Sigmoid colon (tissue), 4 donors: Measurements from ENCODE around the gene DAGLA.

Experiments used
- POLR2A ChIP-seq, 2 donors: fragments of 450-650 bp; IDR thresholded peaks; one replicate each; pipeline ENCODE4 v1.6.1; 2016; ENCODE audit warnings: antibody characterized with exemption in 2 of 2, mild to moderate bottlenecking in 2 of 2, moderate library complexity in 2 of 2
- POLR2AphosphoS5 ChIP-seq, 4 donors: sonication (generic); formaldehyde crosslinking; IDR thresholded peaks; one replicate each; pipeline ENCODE4 v1.6.1; 2017; ENCODE audit warnings: antibody characterized with exemption in 4 of 4
- TF ChIP-seq, protein P1 (sequence below), 4 experiments: fragments of 450-650 bp in 3 of 4; fragments of 200-600 bp in 1 of 4; IDR thresholded peaks; one replicate each; pipeline ENCODE4 v1.5.1; 2016 to 2019; ENCODE audit warnings: antibody characterized with exemption in 4 of 4, mild to moderate bottlenecking in 3 of 4, moderate library complexity in 2 of 4

DNA sequence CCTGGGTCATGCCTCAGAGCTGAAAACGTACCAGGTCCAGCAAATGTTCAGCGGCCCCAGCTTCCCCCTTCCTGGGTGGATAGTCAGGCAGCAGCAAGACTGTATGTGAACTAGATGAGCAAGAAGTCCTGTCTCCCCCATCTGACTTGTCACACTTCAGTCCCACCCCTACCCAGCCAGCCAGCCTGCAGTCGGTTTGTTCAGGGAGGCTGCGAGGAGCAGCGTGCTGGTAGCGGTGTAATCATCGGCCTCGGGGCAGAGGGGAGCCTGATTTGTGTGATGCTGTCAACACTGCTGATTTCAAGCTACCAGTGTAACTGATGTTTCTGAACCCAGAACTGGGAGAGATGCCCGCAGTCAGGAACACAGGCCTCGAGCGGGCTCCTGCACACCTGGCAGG, 102.7 kb downstream of the DAGLA start:
- TF ChIP-seq POLR2A (IDR thresholded peaks at IDR 0.05), result no peak
- no peak for TF ChIP-seq POLR2AphosphoS5 (IDR thresholded peaks at IDR 0.05)
- TF ChIP-seq, protein P1, sequence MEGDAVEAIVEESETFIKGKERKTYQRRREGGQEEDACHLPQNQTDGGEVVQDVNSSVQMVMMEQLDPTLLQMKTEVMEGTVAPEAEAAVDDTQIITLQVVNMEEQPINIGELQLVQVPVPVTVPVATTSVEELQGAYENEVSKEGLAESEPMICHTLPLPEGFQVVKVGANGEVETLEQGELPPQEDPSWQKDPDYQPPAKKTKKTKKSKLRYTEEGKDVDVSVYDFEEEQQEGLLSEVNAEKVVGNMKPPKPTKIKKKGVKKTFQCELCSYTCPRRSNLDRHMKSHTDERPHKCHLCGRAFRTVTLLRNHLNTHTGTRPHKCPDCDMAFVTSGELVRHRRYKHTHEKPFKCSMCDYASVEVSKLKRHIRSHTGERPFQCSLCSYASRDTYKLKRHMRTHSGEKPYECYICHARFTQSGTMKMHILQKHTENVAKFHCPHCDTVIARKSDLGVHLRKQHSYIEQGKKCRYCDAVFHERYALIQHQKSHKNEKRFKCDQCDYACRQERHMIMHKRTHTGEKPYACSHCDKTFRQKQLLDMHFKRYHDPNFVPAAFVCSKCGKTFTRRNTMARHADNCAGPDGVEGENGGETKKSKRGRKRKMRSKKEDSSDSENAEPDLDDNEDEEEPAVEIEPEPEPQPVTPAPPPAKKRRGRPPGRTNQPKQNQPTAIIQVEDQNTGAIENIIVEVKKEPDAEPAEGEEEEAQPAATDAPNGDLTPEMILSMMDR (IDR thresholded peaks at IDR 0.05), result no peak
